GM18867 (cell line): ENCODE data around the gene SH3TC1.

Experiments
- ATAC-seq: cut with Tn5 transposase; IDR thresholded peaks from one replicate; pipeline ENCODE4 v1.9.1; 2021; ENCODE audit warnings: mild to moderate bottlenecking, moderate library complexity; ENCODE audit not compliant: unreplicated experiment

Gene SH3TC1

DNA sequence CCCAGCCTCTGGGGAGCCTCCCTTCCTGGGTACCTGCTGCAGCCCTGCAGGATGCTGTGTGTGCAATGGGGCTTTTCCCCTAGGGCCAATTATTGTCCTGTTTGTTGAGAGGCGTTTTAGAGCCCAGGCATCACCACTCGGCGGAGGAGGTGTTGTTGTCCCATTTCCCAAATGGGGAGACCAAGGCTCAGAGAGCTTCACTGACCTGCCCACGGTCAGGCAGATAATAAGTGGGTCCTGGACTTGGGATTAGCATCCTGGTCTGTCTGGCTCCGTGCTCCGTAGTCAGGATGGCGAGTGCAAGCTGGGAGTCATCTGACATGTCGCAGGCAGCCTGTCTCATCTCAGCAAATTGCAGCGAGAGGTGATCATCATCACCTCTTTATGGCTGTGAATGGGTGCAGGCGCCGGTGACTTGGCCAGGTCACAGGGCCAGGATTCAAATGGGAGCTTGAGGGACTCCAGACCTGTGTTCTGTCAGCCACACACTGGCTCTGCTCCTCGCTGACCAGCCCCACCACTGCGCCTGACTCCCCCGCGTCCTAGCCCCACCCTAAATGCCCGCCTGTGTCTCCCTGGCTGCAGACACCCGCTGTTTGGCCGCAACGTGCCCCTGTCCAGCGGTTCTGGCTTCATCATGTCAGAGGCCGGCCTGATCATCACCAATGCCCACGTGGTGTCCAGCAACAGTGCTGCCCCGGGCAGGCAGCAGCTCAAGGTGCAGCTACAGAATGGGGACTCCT, 87.1 kb downstream of the SH3TC1 start:
- ATAC-seq, result no peak

DNA sequence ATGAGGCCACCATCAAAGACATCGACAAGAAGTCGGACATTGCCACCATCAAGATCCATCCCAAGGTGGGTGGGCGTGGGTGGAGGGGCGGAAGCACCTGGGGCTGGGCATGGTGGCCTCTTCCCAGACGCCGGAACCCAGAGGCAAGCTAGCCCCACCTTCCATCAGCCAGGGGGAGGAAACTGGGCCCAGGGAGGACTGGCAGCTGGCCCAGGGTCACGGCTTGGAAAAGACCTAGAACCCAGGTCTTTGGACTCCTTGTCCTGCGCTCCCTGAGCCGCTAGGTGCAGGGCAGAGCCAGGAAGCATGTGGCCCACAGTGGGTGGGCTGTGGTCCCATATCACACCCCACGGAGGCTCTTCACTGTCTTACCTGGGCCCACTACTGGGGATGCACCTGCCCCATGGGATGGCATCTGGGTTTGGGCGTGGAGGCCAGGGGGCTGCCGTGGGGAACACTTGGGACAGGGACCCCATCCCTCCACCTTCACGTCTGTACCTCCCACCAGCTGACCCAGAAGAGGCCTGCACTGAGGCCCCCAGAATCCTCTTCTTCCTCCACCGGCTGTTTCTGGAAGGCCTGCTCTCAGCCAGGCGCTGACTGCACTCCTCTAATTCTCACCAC, 87.7 kb downstream of the SH3TC1 start:
- no peak for ATAC-seq

DNA sequence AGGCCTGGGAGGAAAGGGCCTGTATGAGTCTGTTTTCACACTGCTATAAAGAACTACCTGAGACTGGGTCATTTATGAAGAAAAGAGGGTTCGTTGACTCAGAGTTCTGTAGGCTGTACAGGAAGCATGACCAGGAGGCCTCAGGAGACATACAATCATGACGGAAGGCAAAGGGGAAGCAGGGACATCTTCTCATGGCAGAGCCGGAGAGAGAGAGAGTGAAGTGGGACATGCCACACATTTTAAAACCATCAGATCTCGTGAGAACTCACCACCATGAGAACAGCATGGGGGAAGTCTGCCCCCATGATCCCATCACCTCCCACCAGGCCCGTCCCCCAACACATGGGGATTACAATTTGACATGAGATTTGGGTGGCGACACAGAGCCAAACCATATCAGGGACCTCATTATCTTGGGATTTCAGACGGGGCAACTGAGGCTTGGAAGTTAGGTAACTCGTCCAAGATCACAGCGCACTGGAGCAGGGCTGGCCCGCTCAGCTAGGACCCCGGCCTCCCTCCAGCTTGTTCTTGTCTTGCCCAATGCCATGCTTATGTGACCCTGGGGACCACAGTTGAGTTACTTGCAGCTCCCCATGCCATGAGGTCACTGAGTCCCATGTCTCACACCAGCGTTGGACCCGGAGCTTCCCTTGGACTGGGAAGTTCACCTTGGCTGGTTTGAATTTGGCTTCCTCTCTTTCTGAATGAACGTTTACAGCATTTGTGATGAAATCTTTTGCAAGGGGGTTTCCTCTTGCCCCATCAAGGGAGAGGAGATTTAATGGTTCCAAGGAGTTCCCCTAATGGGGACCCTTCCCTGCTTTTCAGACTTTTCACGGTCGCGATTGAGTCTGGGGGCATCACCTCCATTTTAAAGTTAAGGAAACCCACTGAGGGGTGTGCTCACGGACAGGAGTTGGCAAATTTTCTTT, 88.5 kb downstream of the SH3TC1 start:
- ATAC-seq, result no peak

DNA sequence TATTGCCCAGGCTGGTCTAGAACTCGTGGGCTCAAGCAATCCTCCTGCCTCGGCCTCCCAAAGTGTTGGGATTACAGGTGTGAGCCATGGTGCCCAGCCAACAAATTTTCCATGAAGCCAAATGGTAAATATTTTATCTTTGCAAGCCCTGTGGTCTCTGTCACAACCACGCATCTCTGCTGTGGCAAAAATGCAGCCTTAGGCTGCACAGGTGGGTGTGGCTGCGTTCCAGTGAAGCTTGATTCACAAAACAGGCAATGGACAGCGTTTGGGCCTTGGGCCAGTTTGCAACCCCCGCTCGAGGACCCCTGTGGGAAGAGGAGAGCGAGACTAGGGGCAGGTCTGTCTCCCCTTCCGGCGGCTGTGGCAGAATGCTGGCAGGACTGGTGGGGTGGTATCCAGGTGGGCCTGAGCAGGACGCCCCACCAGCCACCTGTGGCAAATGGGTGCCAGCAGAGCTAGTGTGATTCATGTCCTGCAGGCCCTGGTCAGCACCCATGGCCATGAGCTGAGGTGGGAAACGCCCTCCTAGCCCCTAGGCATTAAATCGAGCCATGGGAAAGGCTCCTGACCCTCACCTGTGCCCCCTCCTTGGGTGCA, 90.2 kb downstream of the SH3TC1 start:
- no peak for ATAC-seq

DNA sequence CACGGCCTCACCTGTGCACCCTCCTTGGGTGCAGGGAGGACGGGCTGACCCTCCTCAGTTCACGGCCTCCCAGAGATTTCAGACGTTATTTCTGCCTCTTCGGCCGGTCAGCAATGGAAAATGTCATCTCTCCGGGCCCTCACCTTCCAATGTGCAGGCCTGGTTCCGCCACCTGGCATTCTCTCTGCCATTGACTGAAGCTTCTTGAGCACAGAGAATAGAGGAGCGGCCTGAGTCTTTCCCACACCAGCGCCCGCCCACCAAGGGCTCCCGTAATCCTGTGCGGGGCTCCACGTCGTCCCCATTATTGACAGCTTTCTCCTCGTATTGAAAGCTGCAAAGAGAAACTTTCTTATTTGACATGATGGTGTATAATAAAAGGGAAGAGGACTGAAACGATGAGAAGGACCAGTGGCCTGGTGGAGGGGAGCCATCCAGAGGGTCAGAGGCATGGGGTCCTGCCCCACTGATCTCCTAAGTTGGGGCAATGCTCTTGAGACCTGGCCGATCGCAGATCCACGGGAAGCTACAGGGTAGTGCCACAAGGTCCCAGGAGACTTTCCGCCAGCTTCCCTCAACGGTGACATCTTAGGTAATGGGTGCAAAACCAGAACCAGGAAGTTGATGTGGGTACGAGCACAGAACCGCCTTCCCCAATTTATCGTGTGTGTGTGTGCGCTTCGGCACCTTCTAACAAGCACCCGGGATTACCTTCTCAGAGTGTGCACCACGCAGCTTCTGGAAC, 91.0 kb downstream of the SH3TC1 start:
- no peak for ATAC-seq

DNA sequence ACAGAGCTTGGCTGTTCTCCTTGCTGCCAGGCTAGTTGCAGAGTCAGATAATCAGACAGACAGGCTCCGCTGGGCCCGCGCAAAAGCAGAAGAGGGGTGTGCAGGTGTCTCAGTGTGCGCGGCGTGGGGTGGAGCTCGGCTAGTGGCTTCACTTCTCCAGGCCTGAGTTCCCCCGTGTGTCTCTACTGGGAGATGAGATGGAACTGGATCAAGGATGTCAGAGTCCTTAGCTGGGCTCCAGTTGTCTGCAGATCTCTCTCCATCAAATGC, 91.5 kb downstream of the SH3TC1 start:
- ATAC-seq, result no peak
